NB4 (cell line): ENCODE results near the gene JOSD2.

Experiments used
- DNase-seq: peaks from one replicate; pipeline ENCODE4 v3.0.0; 2010; ENCODE audit warnings: low read depth
- H3K4me3 ChIP-seq: one replicate; pipeline ENCODE4 v1.5.1; 2011; ENCODE audit warnings: mild to moderate bottlenecking, low read depth, low read length, moderate library complexity
- CTCF ChIP-seq: IDR thresholded peaks from one replicate; pipeline ENCODE4 v1.5.1; 2012; ENCODE audit warnings: low read depth, low read length
- MAX ChIP-seq: IDR thresholded peaks from 2 replicates; pipeline ENCODE4 v1.6.1; 2011; ENCODE audit warnings: low read depth, low read length
- MYC ChIP-seq: IDR thresholded peaks from 2 replicates; pipeline ENCODE4 v1.6.1; 2011; ENCODE audit warnings: low read depth, low read length
- POLR2A ChIP-seq: IDR thresholded peaks from 2 replicates; pipeline ENCODE4 v1.6.1; 2011; ENCODE audit warnings: mild to moderate bottlenecking; ENCODE audit not compliant: insufficient read length; ENCODE audit errors: extremely low read depth

The JOSD2 gene

GRCh38 chr19:50465986-50466705 is 44.8 kb downstream of the JOSD2 start:
- no peak for DNase-seq
- TF ChIP-seq CTCF = no peak
- no peak for TF ChIP-seq MAX
- no peak for TF ChIP-seq MYC
- TF ChIP-seq POLR2A = no peak
- no peak overlapping the region for H3K4me3 ChIP-seq

GRCh38 chr19:50465000-50465399 is 46.0 kb downstream of the JOSD2 start:
- TF ChIP-seq POLR2A (no peak), MAX (no peak), MYC (no peak), CTCF (no peak)
- no peak overlapping the region for H3K4me3 ChIP-seq
- no peak for DNase-seq

GRCh38 chr19:50464348-50464747 is 46.6 kb downstream of the JOSD2 start:
- TF ChIP-seq MAX (no peak), CTCF (no peak), MYC (no peak), POLR2A (no peak)
- DNase-seq = no peak
- H3K4me3 ChIP-seq = no peak overlapping the region

GRCh38 chr19:50462970-50463369 is 48.0 kb downstream of the JOSD2 start:
- no peak overlapping the region for H3K4me3 ChIP-seq
- no peak for DNase-seq
- no peak for TF ChIP-seq MYC
- no peak for TF ChIP-seq POLR2A
- no peak for TF ChIP-seq MAX
- no peak for TF ChIP-seq CTCF

- TF ChIP-seq POLR2A (no peak), CTCF (peak; percentile 77), MYC (no peak)
- peak; percentile 69 for DNase-seq
- no peak overlapping the region for H3K4me3 ChIP-seq
Observed at GRCh38 chr19:50461066-50461875, 49.7 kb downstream of the JOSD2 start.
